K562 (cell line): ENCODE measurements around the gene KCNK7. TPM values are rescaled to one million over a fixed set of nuclear protein-coding genes. Genes with fewer than 3 reads are reported as not detected.

ENCODE experiments used
- FOSL1 ChIP-seq: fragments of 200-800 bp; sonication (Bioruptor generic); conservative IDR thresholded peaks from 2 replicates; pipeline ENCODE4 v1.6.1; 2016; ENCODE audit warnings: missing genetic modification characterization, missing compliant biosample characterization
- FOXP1 ChIP-seq: sonication (generic); formaldehyde crosslinking; IDR thresholded peaks from 2 replicates; pipeline ENCODE4 v1.8.0; 2022; ENCODE audit warnings: mild to moderate bottlenecking, missing genetic modification reagents
- HMG20A ChIP-seq: fragments of 450-650 bp; formaldehyde crosslinking; conservative IDR thresholded peaks from 2 replicates; pipeline ENCODE4 v1.4.0; 2020; ENCODE audit warnings: mild to moderate bottlenecking, mixed read lengths
- MCM7 ChIP-seq, 2 experiments: fragments of 450-650 bp; IDR thresholded peaks; 2 replicates each; pipeline ENCODE4 v1.6.1; 2016 to 2018
- MXI1 ChIP-seq: IDR thresholded peaks from 2 replicates; pipeline ENCODE4 v1.6.1; 2011; ENCODE audit warnings: low read depth, mild to moderate bottlenecking, improper control_type of control experiment, low read length
- PHF8 ChIP-seq: fragments of 200-600 bp; sonication (generic); IDR thresholded peaks from 2 replicates; pipeline ENCODE4 v1.6.1; 2012; ENCODE audit warnings: mixed run types, mild to moderate bottlenecking, inconsistent platforms, low read length, moderate library complexity, borderline replicate concordance
- PHTF2 ChIP-seq: fragments of 250-450 bp; sonication (Bioruptor Pico); IDR thresholded peaks from 2 replicates; pipeline ENCODE4 v1.5.0; 2021; ENCODE audit warnings: mild to moderate bottlenecking
- RBM39 ChIP-seq: fragments of 200-400 bp; formaldehyde crosslinking; optimal IDR thresholded peaks from 2 replicates; pipeline ENCODE3; 2018; ENCODE audit warnings: low read depth, low read length
- THRAP3 ChIP-seq: fragments of 450-650 bp; IDR thresholded peaks from 2 replicates; pipeline ENCODE4 v1.6.1; 2016; ENCODE audit warnings: mild to moderate bottlenecking, inconsistent platforms, borderline replicate concordance
- ZBTB49 ChIP-seq: sonication (generic); formaldehyde crosslinking; IDR thresholded peaks from 2 replicates; pipeline ENCODE4 v1.8.0; 2022; ENCODE audit warnings: missing genetic modification reagents, mild to moderate bottlenecking, borderline replicate concordance
- ZNF436 ChIP-seq: fragments of 250-450, 450-650 bp; sonication (Bioruptor Pico); formaldehyde crosslinking; IDR thresholded peaks from 2 replicates; pipeline ENCODE4 v1.7.0; 2020; ENCODE audit warnings: mild to moderate bottlenecking
- polyA plus RNA-seq, 8 experiments: library from polyadenylated mRNA; depleted of rRNA in 4 of 8; stranded (reverse) in 5 of 8; unstranded in 3 of 8; fragments of >200 nt; fragmentation: Nextera tagmentation in 2 of 8; fragmentation: Illumina TruSeq in 1 of 8; extraction: Ambion mirVana in 2 of 8; extraction: Trizol in 1 of 8; gene quantifications; 2 replicates each; pipeline versions ENCODE4 v1.2.1 to v1.2.3, GENCODE V29; 2011 to 2014; ENCODE audit warnings: inconsistent platforms in 1 of 8, missing spikeins in 1 of 8
- total RNA-seq, 7 experiments: library from RNA; depleted of rRNA in 6 of 7; stranded (reverse); fragments of >200 nt in 6 of 7; fragmentation: Illumina TruSeq in 2 of 7; extraction: Trizol in 2 of 7; gene quantifications; 2 replicates each; pipeline versions ENCODE4 v1.2.1 to v1.2.3, GENCODE V29; 2011 to 2021; ENCODE audit warnings: low replicate concordance in 1 of 7
- TF ChIP-seq, protein P1 (sequence below): fragments of 450-650 bp; IDR thresholded peaks from 2 replicates; pipeline ENCODE4 v1.6.1; 2016; ENCODE audit warnings: borderline replicate concordance
- TF ChIP-seq, protein P2 (sequence below), 2 experiments: fragments of 450-650 bp in 1 of 2; sonication (generic) in 1 of 2; formaldehyde crosslinking in 1 of 2; IDR thresholded peaks in 1 of 2; conservative IDR thresholded peaks in 1 of 2; 2 replicates each; pipeline versions ENCODE4 v1.6.1 to v1.8.1; 2016 to 2023; ENCODE audit warnings: mild to moderate bottlenecking in 2 of 2, moderate library complexity in 2 of 2, inconsistent platforms in 1 of 2, missing genetic modification reagents in 1 of 2
- TF ChIP-seq, protein P3 (sequence below): IDR thresholded peaks from 2 replicates; pipeline ENCODE4 v1.6.1; 2014; ENCODE audit warnings: antibody characterized with exemption
- TF ChIP-seq, protein P4 (sequence below): fragments of 450-650 bp; IDR thresholded peaks from 2 replicates; pipeline ENCODE4 v1.6.1; 2018; ENCODE audit not compliant: partially characterized antibody

Gene KCNK7
- total and polyA plus RNA-seq, 9 of the 15 experiments (the other 6 are each of a cell fraction or from before 2014, with no cell fraction given) = 0.07 to 0.40 TPM; not detected in 7

GRCh38 chr11:65569973-65570918 lies 25.4 kb downstream of the KCNK7 start, which contains the start of gene ZNRD2 (continued):
- TF ChIP-seq, protein P1, sequence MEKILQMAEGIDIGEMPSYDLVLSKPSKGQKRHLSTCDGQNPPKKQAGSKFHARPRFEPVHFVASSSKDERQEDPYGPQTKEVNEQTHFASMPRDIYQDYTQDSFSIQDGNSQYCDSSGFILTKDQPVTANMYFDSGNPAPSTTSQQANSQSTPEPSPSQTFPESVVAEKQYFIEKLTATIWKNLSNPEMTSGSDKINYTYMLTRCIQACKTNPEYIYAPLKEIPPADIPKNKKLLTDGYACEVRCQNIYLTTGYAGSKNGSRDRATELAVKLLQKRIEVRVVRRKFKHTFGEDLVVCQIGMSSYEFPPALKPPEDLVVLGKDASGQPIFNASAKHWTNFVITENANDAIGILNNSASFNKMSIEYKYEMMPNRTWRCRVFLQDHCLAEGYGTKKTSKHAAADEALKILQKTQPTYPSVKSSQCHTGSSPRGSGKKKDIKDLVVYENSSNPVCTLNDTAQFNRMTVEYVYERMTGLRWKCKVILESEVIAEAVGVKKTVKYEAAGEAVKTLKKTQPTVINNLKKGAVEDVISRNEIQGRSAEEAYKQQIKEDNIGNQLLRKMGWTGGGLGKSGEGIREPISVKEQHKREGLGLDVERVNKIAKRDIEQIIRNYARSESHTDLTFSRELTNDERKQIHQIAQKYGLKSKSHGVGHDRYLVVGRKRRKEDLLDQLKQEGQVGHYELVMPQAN = peak; percentile 96; the same call in 1 of the 2 replicates
- TF ChIP-seq ZNF436 (CRISPR knock-in tag) = no peak
- TF ChIP-seq FOSL1 (tag) = no peak
- TF ChIP-seq MXI1 = peak; percentile 67; the same call in 1 of the 2 replicates
- no peak for TF ChIP-seq ZBTB49 (CRISPR knock-in tag)
- no peak for TF ChIP-seq HMG20A (CRISPR knock-in tag)
- TF ChIP-seq PHTF2 (CRISPR knock-in tag) = no peak
- peak; percentile 19 for TF ChIP-seq FOXP1 (CRISPR knock-in tag)
- no peak for TF ChIP-seq MCM7 (IDR thresholded peaks at IDR 0.05)
- no peak for TF ChIP-seq THRAP3
- TF ChIP-seq RBM39 = no peak
- TF ChIP-seq, protein P2, sequence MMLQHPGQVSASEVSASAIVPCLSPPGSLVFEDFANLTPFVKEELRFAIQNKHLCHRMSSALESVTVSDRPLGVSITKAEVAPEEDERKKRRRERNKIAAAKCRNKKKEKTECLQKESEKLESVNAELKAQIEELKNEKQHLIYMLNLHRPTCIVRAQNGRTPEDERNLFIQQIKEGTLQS (IDR thresholded peaks at IDR 0.05) = peak; percentile 53; the same call in 1 of the 2 replicates
- TF ChIP-seq, protein P2 (CRISPR knock-in tag; conservative IDR thresholded peaks at IDR 0.05) = no peak
- peak; percentile 63; the same call in 1 of the 2 replicates for TF ChIP-seq PHF8
- TF ChIP-seq, protein P3, sequence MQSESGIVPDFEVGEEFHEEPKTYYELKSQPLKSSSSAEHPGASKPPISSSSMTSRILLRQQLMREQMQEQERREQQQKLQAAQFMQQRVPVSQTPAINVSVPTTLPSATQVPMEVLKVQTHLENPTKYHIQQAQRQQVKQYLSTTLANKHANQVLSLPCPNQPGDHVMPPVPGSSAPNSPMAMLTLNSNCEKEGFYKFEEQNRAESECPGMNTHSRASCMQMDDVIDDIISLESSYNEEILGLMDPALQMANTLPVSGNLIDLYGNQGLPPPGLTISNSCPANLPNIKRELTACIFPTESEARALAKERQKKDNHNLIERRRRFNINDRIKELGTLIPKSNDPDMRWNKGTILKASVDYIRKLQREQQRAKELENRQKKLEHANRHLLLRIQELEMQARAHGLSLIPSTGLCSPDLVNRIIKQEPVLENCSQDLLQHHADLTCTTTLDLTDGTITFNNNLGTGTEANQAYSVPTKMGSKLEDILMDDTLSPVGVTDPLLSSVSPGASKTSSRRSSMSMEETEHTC = no peak
- TF ChIP-seq, protein P4, sequence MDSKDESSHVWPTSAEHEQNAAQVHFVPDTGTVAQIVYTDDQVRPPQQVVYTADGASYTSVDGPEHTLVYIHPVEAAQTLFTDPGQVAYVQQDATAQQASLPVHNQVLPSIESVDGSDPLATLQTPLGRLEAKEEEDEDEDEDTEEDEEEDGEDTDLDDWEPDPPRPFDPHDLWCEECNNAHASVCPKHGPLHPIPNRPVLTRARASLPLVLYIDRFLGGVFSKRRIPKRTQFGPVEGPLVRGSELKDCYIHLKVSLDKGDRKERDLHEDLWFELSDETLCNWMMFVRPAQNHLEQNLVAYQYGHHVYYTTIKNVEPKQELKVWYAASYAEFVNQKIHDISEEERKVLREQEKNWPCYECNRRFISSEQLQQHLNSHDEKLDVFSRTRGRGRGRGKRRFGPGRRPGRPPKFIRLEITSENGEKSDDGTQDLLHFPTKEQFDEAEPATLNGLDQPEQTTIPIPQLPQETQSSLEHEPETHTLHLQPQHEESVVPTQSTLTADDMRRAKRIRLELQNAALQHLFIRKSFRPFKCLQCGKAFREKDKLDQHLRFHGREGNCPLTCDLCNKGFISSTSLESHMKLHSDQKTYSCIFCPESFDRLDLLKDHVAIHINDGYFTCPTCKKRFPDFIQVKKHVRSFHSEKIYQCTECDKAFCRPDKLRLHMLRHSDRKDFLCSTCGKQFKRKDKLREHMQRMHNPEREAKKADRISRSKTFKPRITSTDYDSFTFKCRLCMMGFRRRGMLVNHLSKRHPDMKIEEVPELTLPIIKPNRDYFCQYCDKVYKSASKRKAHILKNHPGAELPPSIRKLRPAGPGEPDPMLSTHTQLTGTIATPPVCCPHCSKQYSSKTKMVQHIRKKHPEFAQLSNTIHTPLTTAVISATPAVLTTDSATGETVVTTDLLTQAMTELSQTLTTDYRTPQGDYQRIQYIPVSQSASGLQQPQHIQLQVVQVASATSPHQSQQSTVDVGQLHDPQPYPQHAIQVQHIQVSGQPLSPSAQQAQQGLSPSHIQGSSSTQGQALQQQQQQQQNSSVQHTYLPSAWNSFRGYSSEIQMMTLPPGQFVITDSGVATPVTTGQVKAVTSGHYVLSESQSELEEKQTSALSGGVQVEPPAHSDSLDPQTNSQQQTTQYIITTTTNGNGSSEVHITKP = peak; percentile 90
